NCI-H2227 treated with DMSO at 0.1 percent for 48 hours (cell line): ENCODE data around the gene TMEM191B.
"Not testable (repeated sequence)": the region's sequence is repeated elsewhere in the genome, so short reads cannot be mapped to it uniquely, and the experiment has no call there.

Experiments
- DNase-seq: peaks from one replicate; lab custom pipeline; 2025; lab: John Stamatoyannopoulos, UW

TMEM191B gene

GRCh38 chr22:18558516-18558915 lies 30.9 kb downstream of the TMEM191B start:
- DNase-seq, result not testable (repeated sequence)

GRCh38 chr22:18558939-18559338 lies 31.3 kb downstream of the TMEM191B start:
- not testable (repeated sequence) for DNase-seq

- DNase-seq, result not testable (repeated sequence)
Measured at GRCh38 chr22:18560099-18560974, 32.7 kb downstream of the TMEM191B start.

GRCh38 chr22:18570509-18571246 lies 43.1 kb downstream of the TMEM191B start:
- DNase-seq, result not testable (repeated sequence)

GRCh38 chr22:18573483-18574164 lies 46.0 kb downstream of the TMEM191B start:
- DNase-seq, result not testable (repeated sequence)

- DNase-seq, result not testable (repeated sequence)
Measured at GRCh38 chr22:18574555-18574954, 47.0 kb downstream of the TMEM191B start.

- not testable (repeated sequence) for DNase-seq
Measured at GRCh38 chr22:18575686-18576085, 48.1 kb downstream of the TMEM191B start.

- DNase-seq, result not testable (repeated sequence)
Measured at GRCh38 chr22:18577090-18577818, 49.7 kb downstream of the TMEM191B start.

GRCh38 chr22:18577847-18578246 lies 50.2 kb downstream of the TMEM191B start:
- not testable (repeated sequence) for DNase-seq
